ENCODE results near the gene HAUS7.

Gene HAUS7

DNA sequence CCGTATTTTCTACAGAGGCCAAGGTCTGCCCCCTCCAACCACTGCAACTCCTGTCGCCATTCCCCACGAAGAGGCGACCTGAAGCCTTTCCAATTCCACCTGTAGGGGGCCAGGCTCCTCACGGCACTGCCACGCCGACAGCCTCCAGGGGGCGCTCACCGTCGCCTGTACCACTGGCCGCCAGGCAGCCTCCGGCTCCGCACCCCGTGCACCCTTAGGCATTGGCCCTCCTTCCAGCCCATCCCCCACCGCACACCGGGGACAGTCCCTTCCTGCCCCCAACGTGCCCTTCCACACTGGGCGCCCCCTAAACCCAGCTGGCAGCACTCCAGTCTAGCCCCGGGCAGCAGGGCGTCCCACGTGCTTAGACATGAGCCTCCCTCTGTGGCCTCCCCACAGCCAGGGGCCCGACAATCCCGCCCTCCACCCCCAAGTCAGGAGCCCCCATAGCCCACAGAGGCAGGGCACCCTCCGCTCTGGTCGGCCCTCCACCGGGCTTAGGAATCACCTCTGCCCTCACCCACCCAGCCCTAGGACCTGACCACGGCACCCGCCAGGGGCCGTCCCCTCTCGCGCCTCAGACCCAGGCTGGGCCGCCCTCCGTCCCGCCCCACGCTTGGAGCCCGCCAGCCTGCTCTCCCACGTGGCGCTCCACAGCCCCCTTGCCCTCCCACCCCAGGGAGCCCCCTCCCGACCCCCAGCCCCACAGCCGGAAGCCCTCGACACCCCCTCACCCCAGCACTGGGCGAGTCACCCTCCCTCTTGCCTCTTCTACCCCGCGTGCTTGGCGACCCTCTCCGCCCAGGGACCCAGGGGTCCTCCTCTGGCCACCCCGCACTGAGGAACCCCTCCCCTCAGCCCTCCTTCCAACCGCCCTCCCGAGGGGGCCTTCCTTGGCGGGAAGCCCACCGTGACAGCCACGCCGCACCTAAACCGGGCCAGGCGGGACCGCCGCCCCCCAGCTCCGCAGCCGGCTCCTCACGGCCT, 69.9 kb downstream of the HAUS7 start:
- TF ChIP-seq, protein P1, sequence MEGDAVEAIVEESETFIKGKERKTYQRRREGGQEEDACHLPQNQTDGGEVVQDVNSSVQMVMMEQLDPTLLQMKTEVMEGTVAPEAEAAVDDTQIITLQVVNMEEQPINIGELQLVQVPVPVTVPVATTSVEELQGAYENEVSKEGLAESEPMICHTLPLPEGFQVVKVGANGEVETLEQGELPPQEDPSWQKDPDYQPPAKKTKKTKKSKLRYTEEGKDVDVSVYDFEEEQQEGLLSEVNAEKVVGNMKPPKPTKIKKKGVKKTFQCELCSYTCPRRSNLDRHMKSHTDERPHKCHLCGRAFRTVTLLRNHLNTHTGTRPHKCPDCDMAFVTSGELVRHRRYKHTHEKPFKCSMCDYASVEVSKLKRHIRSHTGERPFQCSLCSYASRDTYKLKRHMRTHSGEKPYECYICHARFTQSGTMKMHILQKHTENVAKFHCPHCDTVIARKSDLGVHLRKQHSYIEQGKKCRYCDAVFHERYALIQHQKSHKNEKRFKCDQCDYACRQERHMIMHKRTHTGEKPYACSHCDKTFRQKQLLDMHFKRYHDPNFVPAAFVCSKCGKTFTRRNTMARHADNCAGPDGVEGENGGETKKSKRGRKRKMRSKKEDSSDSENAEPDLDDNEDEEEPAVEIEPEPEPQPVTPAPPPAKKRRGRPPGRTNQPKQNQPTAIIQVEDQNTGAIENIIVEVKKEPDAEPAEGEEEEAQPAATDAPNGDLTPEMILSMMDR (IDR thresholded peaks at IDR 0.05; ENCODE audit: low read depth, low read length) = peak; percentile 37
- no peak overlapping the region for H3K4me3 ChIP-seq (ENCODE audit: low read depth, low read length)

DNA sequence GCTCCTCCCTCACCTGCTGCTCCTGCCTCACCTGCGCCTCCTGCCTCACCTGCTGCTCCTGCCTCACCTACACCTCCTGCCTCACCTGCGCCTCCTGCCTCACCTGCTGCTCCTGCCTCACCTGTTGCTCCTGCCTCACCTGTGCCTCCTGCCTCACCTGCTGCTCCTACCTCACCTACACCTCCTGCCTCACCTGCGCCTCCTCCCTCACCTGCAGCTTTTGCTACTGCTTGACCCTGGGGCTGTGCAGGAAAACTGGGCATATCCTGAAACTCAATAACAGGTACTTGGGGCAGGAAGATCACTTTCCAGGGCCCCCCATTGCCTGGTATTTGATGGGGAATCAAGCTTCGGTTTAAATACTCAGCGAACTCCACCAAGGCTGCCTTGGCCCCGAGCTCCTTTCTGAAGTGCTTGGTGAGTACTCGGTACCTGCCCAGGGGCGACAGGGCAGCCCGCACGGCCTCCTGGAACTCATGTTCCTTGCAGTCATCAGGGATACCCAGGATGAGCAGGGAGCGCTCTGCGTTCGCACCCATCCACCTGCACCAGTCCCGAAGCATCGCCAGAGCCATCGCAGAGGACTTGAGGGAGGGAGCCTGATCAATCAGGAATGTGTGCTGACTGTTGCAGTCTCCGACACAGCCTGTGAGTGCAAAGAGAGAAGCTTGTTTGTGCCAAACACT, 72.0 kb downstream of the HAUS7 start:
- TF ChIP-seq, protein P1 (IDR thresholded peaks at IDR 0.05; ENCODE audit: low read depth, low read length) = no peak
- no peak overlapping the region for H3K4me3 ChIP-seq (ENCODE audit: low read depth, low read length)

All from WI38 (cell line).